HEK293 (cell line): ENCODE results near the gene ACAA1.

Source experiments
- CTCF ChIA-PET: fragments of 350-600 bp; formaldehyde crosslinking; extraction: SDS; loops from one replicate; lab custom pipeline; 2021; ENCODE audit warnings: antibody characterized with exemption; lab: Yijun Ruan, JAX
- POLR2A ChIA-PET: fragments of 300-600 bp; formaldehyde crosslinking; extraction: SDS; loops from one replicate; lab custom pipeline; 2020; ENCODE audit warnings: antibody characterized with exemption, inconsistent platforms; lab: Yijun Ruan, JAX
- H3K27ac ChIP-seq: fragments of 200-500 bp; sonication (Bioruptor generic); 2 replicates; pipeline ENCODE4 v1.5.1; 2014; ENCODE audit warnings: low read depth, low read length, control low read depth, inconsistent platforms; ENCODE audit errors: extremely low read depth
- H3K36me3 ChIP-seq, 2 experiments: fragments of 200-500 bp in 1 of 2; sonication (Bioruptor generic) in 1 of 2; 1 replicate in 1 of 2; 2 replicates in 1 of 2; pipeline ENCODE4 v1.5.1; 2014 to 2017; ENCODE audit warnings: inconsistent platforms in 2 of 2, low read length in 2 of 2; ENCODE audit not compliant: control insufficient read depth in 2 of 2, insufficient read depth in 1 of 2
- H3K4me1 ChIP-seq: fragments of 200-500 bp; sonication (Bioruptor generic); 2 replicates; pipeline ENCODE4 v1.5.1; 2014; ENCODE audit warnings: mild to moderate bottlenecking, low read length, inconsistent platforms; ENCODE audit not compliant: control insufficient read depth, insufficient read depth
- H3K4me3 ChIP-seq: 2 replicates; pipeline ENCODE4 v1.5.1; 2011; ENCODE audit warnings: low read depth, mild to moderate bottlenecking, control low read depth, low read length, moderate library complexity
- H3K9me3 ChIP-seq: fragments of 200-500 bp; sonication (Bioruptor generic); 2 replicates; pipeline ENCODE4 v1.5.1; 2014; ENCODE audit warnings: low read depth, low read length, inconsistent platforms; ENCODE audit not compliant: control insufficient read depth, insufficient read depth
- GLI4 ChIP-seq: fragments of 450-650 bp; formaldehyde crosslinking; IDR thresholded peaks from 2 replicates; pipeline ENCODE4 v1.5.1; 2016; ENCODE audit warnings: missing biosample characterization, missing genetic modification characterization
- KLF1 ChIP-seq: fragments of 450-650 bp; formaldehyde crosslinking; IDR thresholded peaks from 2 replicates; pipeline ENCODE4 v1.5.1; 2016; ENCODE audit warnings: missing biosample characterization, missing genetic modification characterization
- KLF16 ChIP-seq: fragments of 450-650 bp; formaldehyde crosslinking; IDR thresholded peaks from 2 replicates; pipeline ENCODE4 v1.5.1; 2017; ENCODE audit warnings: missing biosample characterization, missing genetic modification characterization
- KLF8 ChIP-seq: fragments of 450-650 bp; formaldehyde crosslinking; IDR thresholded peaks from 2 replicates; pipeline ENCODE4 v1.5.1; 2016; ENCODE audit warnings: missing biosample characterization, missing genetic modification characterization
- KLF9 ChIP-seq: fragments of 450-650 bp; formaldehyde crosslinking; IDR thresholded peaks from 2 replicates; pipeline ENCODE4 v1.5.1; 2016; ENCODE audit warnings: missing biosample characterization, missing genetic modification characterization, low read depth
- MEIS1 ChIP-seq: sonication (generic); formaldehyde crosslinking; IDR thresholded peaks from 2 replicates; pipeline ENCODE4 v1.8.1; 2022; ENCODE audit warnings: missing genetic modification reagents, mild to moderate bottlenecking, borderline replicate concordance
- PATZ1 ChIP-seq: fragments of 450-650 bp; formaldehyde crosslinking; IDR thresholded peaks from 2 replicates; pipeline ENCODE4 v1.5.1; 2016; ENCODE audit warnings: missing biosample characterization, missing genetic modification characterization
- SP2 ChIP-seq: fragments of 450-650 bp; formaldehyde crosslinking; IDR thresholded peaks from 2 replicates; pipeline ENCODE4 v1.5.1; 2016; ENCODE audit warnings: missing biosample characterization, missing genetic modification characterization
- SP3 ChIP-seq: fragments of 450-650 bp; formaldehyde crosslinking; IDR thresholded peaks from 2 replicates; pipeline ENCODE4 v1.5.1; 2016; ENCODE audit warnings: missing biosample characterization, missing genetic modification characterization
- ZBTB8A ChIP-seq: fragments of 450-650 bp; formaldehyde crosslinking; IDR thresholded peaks from 2 replicates; pipeline ENCODE4 v1.5.1; 2016; ENCODE audit warnings: missing biosample characterization, missing genetic modification characterization
- ZFP69B ChIP-seq: fragments of 450-650 bp; formaldehyde crosslinking; IDR thresholded peaks from 2 replicates; pipeline ENCODE4 v1.5.1; 2016; ENCODE audit warnings: missing biosample characterization, missing genetic modification characterization
- ZNF311 ChIP-seq: fragments of 450-650 bp; formaldehyde crosslinking; IDR thresholded peaks from 2 replicates; pipeline ENCODE4 v1.5.1; 2017; ENCODE audit warnings: missing biosample characterization, missing genetic modification characterization, borderline replicate concordance
- ZNF362 ChIP-seq: fragments of 450-650 bp; formaldehyde crosslinking; IDR thresholded peaks from 2 replicates; pipeline ENCODE4 v1.5.1; 2016; ENCODE audit warnings: missing biosample characterization, missing genetic modification characterization
- ZNF423 ChIP-seq: fragments of 450-650 bp; formaldehyde crosslinking; IDR thresholded peaks from 2 replicates; pipeline ENCODE4 v1.5.1; 2016; ENCODE audit warnings: missing biosample characterization, missing genetic modification characterization
- ZNF426 ChIP-seq: fragments of 450-650 bp; formaldehyde crosslinking; IDR thresholded peaks from 2 replicates; pipeline ENCODE4 v1.5.1; 2017; ENCODE audit warnings: missing biosample characterization, missing genetic modification characterization, mild to moderate bottlenecking, inconsistent platforms, moderate library complexity
- ZNF513 ChIP-seq: fragments of 450-650 bp; IDR thresholded peaks from 2 replicates; pipeline ENCODE4 v1.5.1; 2018; ENCODE audit warnings: missing biosample characterization, missing genetic modification characterization
- ZNF544 ChIP-seq: fragments of 450-650 bp; formaldehyde crosslinking; IDR thresholded peaks from 2 replicates; pipeline ENCODE4 v1.5.0; 2017; ENCODE audit warnings: missing biosample characterization, missing genetic modification characterization
- ZNF571 ChIP-seq: fragments of 450-650 bp; formaldehyde crosslinking; IDR thresholded peaks from 2 replicates; pipeline ENCODE4 v1.5.0; 2017; ENCODE audit warnings: missing biosample characterization, missing genetic modification characterization
- ZNF629 ChIP-seq: fragments of 450-650 bp; formaldehyde crosslinking; IDR thresholded peaks from 2 replicates; pipeline ENCODE4 v1.5.1; 2017; ENCODE audit warnings: missing biosample characterization, missing genetic modification characterization
- ZNF654 ChIP-seq: fragments of 450-650 bp; formaldehyde crosslinking; IDR thresholded peaks from 2 replicates; pipeline ENCODE4 v1.5.1; 2016; ENCODE audit warnings: low read depth, missing biosample characterization, missing genetic modification characterization
- ZNF785 ChIP-seq: fragments of 450-650 bp; formaldehyde crosslinking; IDR thresholded peaks from 2 replicates; pipeline ENCODE4 v1.5.1; 2016; ENCODE audit warnings: missing biosample characterization, missing genetic modification characterization
- ZNF830 ChIP-seq: fragments of 450-650 bp; IDR thresholded peaks from 2 replicates; pipeline ENCODE4 v1.5.0; 2018; ENCODE audit warnings: missing biosample characterization, missing genetic modification characterization, low read depth, mild to moderate bottlenecking, moderate library complexity
- ZSCAN16 ChIP-seq: fragments of 450-650 bp; formaldehyde crosslinking; IDR thresholded peaks from 2 replicates; pipeline ENCODE4 v1.5.1; 2016; ENCODE audit warnings: missing biosample characterization, missing genetic modification characterization
- TF ChIP-seq, protein P1 (sequence below): fragments of 450-650 bp; formaldehyde crosslinking; IDR thresholded peaks from 2 replicates; pipeline ENCODE4 v1.5.1; 2016; ENCODE audit warnings: missing biosample characterization, missing genetic modification characterization
- TF ChIP-seq, protein P2 (sequence below): fragments of 450-650 bp; formaldehyde crosslinking; optimal IDR thresholded peaks from 2 replicates; pipeline ENCODE3; 2016; ENCODE audit warnings: missing biosample characterization, mild to moderate bottlenecking, missing genetic modification characterization
- TF ChIP-seq, protein P3 (sequence below): fragments of 450-650 bp; formaldehyde crosslinking; IDR thresholded peaks from 2 replicates; pipeline ENCODE4 v1.5.1; 2016; ENCODE audit warnings: missing biosample characterization, missing genetic modification characterization, borderline replicate concordance
- TF ChIP-seq, protein P4 (sequence below): fragments of 450-650 bp; formaldehyde crosslinking; IDR thresholded peaks from 2 replicates; pipeline ENCODE4 v1.5.1; 2016; ENCODE audit warnings: missing biosample characterization, missing genetic modification characterization

ACAA1 gene

GRCh38 chr3:38136777-38137614 lies at the start of gene ACAA1:
TSS of gene ACAA1 (minus strand) at chr3:38137127. CDS start at chr3:38137035, 92 bp downstream.
- POLR2A ChIA-PET = interaction anchor here (0.6 to 3.5 kb wide), 17 partner anchors 11 to 318 kb away, joined by 3 to 48 read pairs (median 5); partner anchors contain the start of genes ACVR2B, OXSR1 and XYLB
- Histone ChIP-seq H3K27ac (peak within 1 kb of the TSS; percentile 2; the same call in 1 of the 2 replicates), H3K4me3 (peak within 1 kb of the TSS; percentile 83), H3K9me3 (no peaks in the 10 kb centered on the region), H3K36me3 (peaks cover 0 to 32% of the 10 kb centered on the region in 2 experiments; a peak in 1 of 3 replicates), H3K4me1 (no peaks in the 10 kb centered on the region)
- CTCF ChIA-PET = no interaction called here
- TF ChIP-seq ZNF785 (no peak), PATZ1 (peak; percentile 44), KLF8 (tag by site-specific recombination) (peak; percentile 63; the same call in 1 of the 2 replicates), ZNF629 (tag by site-specific recombination) (peak; percentile 18; the same call in 1 of the 2 replicates), ZNF423 (tag by site-specific recombination) (no peak), ZNF571 (tag by site-specific recombination) (no peak), ZNF426 (tag by site-specific recombination) (no peak), KLF9 (tag by site-specific recombination) (peak; percentile 28; the same call in 1 of the 2 replicates), ZSCAN16 (tag by site-specific recombination) (peak; percentile 92), MEIS1 (CRISPR knock-in tag) (no peak), KLF1 (tag by site-specific recombination) (no peak), ZFP69B (tag by site-specific recombination) (peak; percentile 62; the same call in 1 of the 2 replicates), KLF16 (tag by site-specific recombination) (no peak), SP3 (tag by site-specific recombination) (peak; percentile 90), GLI4 (tag by site-specific recombination) (no peak), ZNF830 (tag by site-specific recombination) (no peak), ZNF513 (tag by site-specific recombination) (no peak), ZNF311 (tag by site-specific recombination) (no peak), SP2 (tag by site-specific recombination) (peak; percentile 99), ZBTB8A (tag by site-specific recombination) (no peak), ZNF544 (no peak), ZNF362 (no peak), ZNF654 (no peak)
- TF ChIP-seq, protein P1, sequence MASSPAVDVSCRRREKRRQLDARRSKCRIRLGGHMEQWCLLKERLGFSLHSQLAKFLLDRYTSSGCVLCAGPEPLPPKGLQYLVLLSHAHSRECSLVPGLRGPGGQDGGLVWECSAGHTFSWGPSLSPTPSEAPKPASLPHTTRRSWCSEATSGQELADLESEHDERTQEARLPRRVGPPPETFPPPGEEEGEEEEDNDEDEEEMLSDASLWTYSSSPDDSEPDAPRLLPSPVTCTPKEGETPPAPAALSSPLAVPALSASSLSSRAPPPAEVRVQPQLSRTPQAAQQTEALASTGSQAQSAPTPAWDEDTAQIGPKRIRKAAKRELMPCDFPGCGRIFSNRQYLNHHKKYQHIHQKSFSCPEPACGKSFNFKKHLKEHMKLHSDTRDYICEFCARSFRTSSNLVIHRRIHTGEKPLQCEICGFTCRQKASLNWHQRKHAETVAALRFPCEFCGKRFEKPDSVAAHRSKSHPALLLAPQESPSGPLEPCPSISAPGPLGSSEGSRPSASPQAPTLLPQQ (tag by site-specific recombination) = 0 out of 2 replicates have a peak, but pooled peaks have one; percentile 69
- TF ChIP-seq, protein P2, sequence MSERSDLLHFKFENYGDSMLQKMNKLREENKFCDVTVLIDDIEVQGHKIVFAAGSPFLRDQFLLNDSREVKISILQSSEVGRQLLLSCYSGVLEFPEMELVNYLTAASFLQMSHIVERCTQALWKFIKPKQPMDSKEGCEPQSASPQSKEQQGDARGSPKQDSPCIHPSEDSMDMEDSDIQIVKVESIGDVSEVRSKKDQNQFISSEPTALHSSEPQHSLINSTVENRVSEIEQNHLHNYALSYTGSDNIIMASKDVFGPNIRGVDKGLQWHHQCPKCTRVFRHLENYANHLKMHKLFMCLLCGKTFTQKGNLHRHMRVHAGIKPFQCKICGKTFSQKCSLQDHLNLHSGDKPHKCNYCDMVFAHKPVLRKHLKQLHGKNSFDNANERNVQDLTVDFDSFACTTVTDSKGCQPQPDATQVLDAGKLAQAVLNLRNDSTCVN = peak; percentile 49
- TF ChIP-seq, protein P3, sequence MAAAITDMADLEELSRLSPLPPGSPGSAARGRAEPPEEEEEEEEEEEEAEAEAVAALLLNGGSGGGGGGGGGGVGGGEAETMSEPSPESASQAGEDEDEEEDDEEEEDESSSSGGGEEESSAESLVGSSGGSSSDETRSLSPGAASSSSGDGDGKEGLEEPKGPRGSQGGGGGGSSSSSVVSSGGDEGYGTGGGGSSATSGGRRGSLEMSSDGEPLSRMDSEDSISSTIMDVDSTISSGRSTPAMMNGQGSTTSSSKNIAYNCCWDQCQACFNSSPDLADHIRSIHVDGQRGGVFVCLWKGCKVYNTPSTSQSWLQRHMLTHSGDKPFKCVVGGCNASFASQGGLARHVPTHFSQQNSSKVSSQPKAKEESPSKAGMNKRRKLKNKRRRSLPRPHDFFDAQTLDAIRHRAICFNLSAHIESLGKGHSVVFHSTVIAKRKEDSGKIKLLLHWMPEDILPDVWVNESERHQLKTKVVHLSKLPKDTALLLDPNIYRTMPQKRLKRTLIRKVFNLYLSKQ (tag by site-specific recombination) = no peak
- TF ChIP-seq, protein P4, sequence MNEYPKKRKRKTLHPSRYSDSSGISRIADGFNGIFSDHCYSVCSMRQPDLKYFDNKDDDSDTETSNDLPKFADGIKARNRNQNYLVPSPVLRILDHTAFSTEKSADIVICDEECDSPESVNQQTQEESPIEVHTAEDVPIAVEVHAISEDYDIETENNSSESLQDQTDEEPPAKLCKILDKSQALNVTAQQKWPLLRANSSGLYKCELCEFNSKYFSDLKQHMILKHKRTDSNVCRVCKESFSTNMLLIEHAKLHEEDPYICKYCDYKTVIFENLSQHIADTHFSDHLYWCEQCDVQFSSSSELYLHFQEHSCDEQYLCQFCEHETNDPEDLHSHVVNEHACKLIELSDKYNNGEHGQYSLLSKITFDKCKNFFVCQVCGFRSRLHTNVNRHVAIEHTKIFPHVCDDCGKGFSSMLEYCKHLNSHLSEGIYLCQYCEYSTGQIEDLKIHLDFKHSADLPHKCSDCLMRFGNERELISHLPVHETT = no peak
